Measurements from ENCODE around the gene CADM2.

CADM2 gene

GRCh38 chr3:85321892-85322291 lies 363.1 kb downstream of the CADM2 start:
- DNase-seq: no peak
- no peaks in the 10 kb centered on the region for H3K36me3 Mint-ChIP-seq (ENCODE audit: low read depth)
- no peak for ATAC-seq
- no peaks in the 10 kb centered on the region for H3K4me1 Mint-ChIP-seq
- H3K4me3 Mint-ChIP-seq: no peak overlapping the region
- peaks cover 7% of the 10 kb centered on the region for H3K9me3 Mint-ChIP-seq
- no peak overlapping the region for H3K27ac Mint-ChIP-seq
- no peaks in the 10 kb centered on the region for H3K27me3 Mint-ChIP-seq

GRCh38 chr3:85330071-85330470 lies 371.3 kb downstream of the CADM2 start:
- DNase-seq: no peak
- no peaks in the 10 kb centered on the region for H3K4me1 Mint-ChIP-seq
- H3K27me3 Mint-ChIP-seq: no peaks in the 10 kb centered on the region
- ATAC-seq: no peak
- no peaks in the 10 kb centered on the region for H3K36me3 Mint-ChIP-seq (ENCODE audit: low read depth)
- peaks cover 4% of the 10 kb centered on the region for H3K9me3 Mint-ChIP-seq
- H3K27ac Mint-ChIP-seq: no peak overlapping the region
- no peak overlapping the region for H3K4me3 Mint-ChIP-seq

- H3K27ac Mint-ChIP-seq: no peak overlapping the region
- H3K36me3 Mint-ChIP-seq (ENCODE audit: low read depth): no peaks in the 10 kb centered on the region
- H3K27me3 Mint-ChIP-seq: no peaks in the 10 kb centered on the region
- no peaks in the 10 kb centered on the region for H3K4me1 Mint-ChIP-seq
- DNase-seq (no peak), ATAC-seq (no peak)
- H3K4me3 Mint-ChIP-seq: no peak overlapping the region
- H3K9me3 Mint-ChIP-seq: no peaks in the 10 kb centered on the region
Measured at GRCh38 chr3:85337895-85338294, 379.1 kb downstream of the CADM2 start.

GRCh38 chr3:85342915-85343314 lies 384.1 kb downstream of the CADM2 start:
- DNase-seq: no peak

GRCh38 chr3:85355572-85355971 lies 396.8 kb downstream of the CADM2 start:
- H3K27ac Mint-ChIP-seq: no peak overlapping the region
- no peaks in the 10 kb centered on the region for H3K9me3 Mint-ChIP-seq
- no peak for DNase-seq
- no peaks in the 10 kb centered on the region for H3K36me3 Mint-ChIP-seq (ENCODE audit: low read depth)
- H3K27me3 Mint-ChIP-seq: no peaks in the 10 kb centered on the region
- H3K4me3 Mint-ChIP-seq: no peak overlapping the region
- ATAC-seq: no peak
- H3K4me1 Mint-ChIP-seq: no peaks in the 10 kb centered on the region

More at GRCh38 chr3:85342915-85343314, 384.1 kb downstream of the CADM2 start:
- H3K4me1 Mint-ChIP-seq: no peaks in the 10 kb centered on the region
- no peaks in the 10 kb centered on the region for H3K36me3 Mint-ChIP-seq (ENCODE audit: low read depth)
- peaks cover 2% of the 10 kb centered on the region for H3K9me3 Mint-ChIP-seq
- ATAC-seq: no peak
- no peaks in the 10 kb centered on the region for H3K27me3 Mint-ChIP-seq
- no peak overlapping the region for H3K4me3 Mint-ChIP-seq
- no peak overlapping the region for H3K27ac Mint-ChIP-seq

GRCh38 chr3:85360742-85361387 lies 402.1 kb downstream of the CADM2 start:
- DNase-seq (peak; percentile 3), ATAC-seq (no peak)
- Mint-ChIP-seq H3K27ac (no peak overlapping the region), H3K9me3 (no peaks in the 10 kb centered on the region), H3K27me3 (no peaks in the 10 kb centered on the region), H3K4me3 (no peak overlapping the region), H3K36me3 (ENCODE audit: low read depth) (no peaks in the 10 kb centered on the region), H3K4me1 (no peaks in the 10 kb centered on the region)

GRCh38 chr3:85364296-85364909 lies 405.6 kb downstream of the CADM2 start:
- H3K36me3 Mint-ChIP-seq (ENCODE audit: low read depth): no peaks in the 10 kb centered on the region
- no peak for DNase-seq
- H3K4me1 Mint-ChIP-seq: no peaks in the 10 kb centered on the region
- H3K27ac Mint-ChIP-seq: no peak overlapping the region
- H3K4me3 Mint-ChIP-seq: no peak overlapping the region
- H3K27me3 Mint-ChIP-seq: no peaks in the 10 kb centered on the region
- no peak for ATAC-seq
- H3K9me3 Mint-ChIP-seq: no peaks in the 10 kb centered on the region

GRCh38 chr3:85370341-85370740 lies 411.6 kb downstream of the CADM2 start:
- H3K9me3 Mint-ChIP-seq: peaks cover 8% of the 10 kb centered on the region
- ATAC-seq: no peak
- no peak overlapping the region for H3K27ac Mint-ChIP-seq
- no peak overlapping the region for H3K4me3 Mint-ChIP-seq
- no peaks in the 10 kb centered on the region for H3K27me3 Mint-ChIP-seq
- H3K36me3 Mint-ChIP-seq (ENCODE audit: low read depth): no peaks in the 10 kb centered on the region
- H3K4me1 Mint-ChIP-seq: no peaks in the 10 kb centered on the region
- no peak for DNase-seq

GRCh38 chr3:85376131-85376530 lies 417.3 kb downstream of the CADM2 start:
- Mint-ChIP-seq H3K27ac (no peak overlapping the region), H3K4me3 (no peak overlapping the region), H3K36me3 (ENCODE audit: low read depth) (no peaks in the 10 kb centered on the region), H3K9me3 (peaks cover 8% of the 10 kb centered on the region), H3K27me3 (no peaks in the 10 kb centered on the region), H3K4me1 (no peaks in the 10 kb centered on the region)
- no peak for DNase-seq
- ATAC-seq: no peak

- H3K9me3 Mint-ChIP-seq: peaks cover 8% of the 10 kb centered on the region
Measured at GRCh38 chr3:85377115-85377514, 418.3 kb downstream of the CADM2 start.

GRCh38 chr3:85384372-85384771 lies 425.6 kb downstream of the CADM2 start:
- no peak overlapping the region for H3K4me3 Mint-ChIP-seq
- no peak for DNase-seq
- no peaks in the 10 kb centered on the region for H3K4me1 Mint-ChIP-seq
- no peak overlapping the region for H3K27ac Mint-ChIP-seq
- no peaks in the 10 kb centered on the region for H3K36me3 Mint-ChIP-seq (ENCODE audit: low read depth)
- no peaks in the 10 kb centered on the region for H3K9me3 Mint-ChIP-seq
- no peak for ATAC-seq
- H3K27me3 Mint-ChIP-seq: no peaks in the 10 kb centered on the region

More at GRCh38 chr3:85377115-85377514, 418.3 kb downstream of the CADM2 start:
- no peak for ATAC-seq
- Mint-ChIP-seq H3K27me3 (no peaks in the 10 kb centered on the region), H3K4me3 (no peak overlapping the region), H3K27ac (no peak overlapping the region), H3K36me3 (ENCODE audit: low read depth) (no peaks in the 10 kb centered on the region), H3K4me1 (no peaks in the 10 kb centered on the region)
- DNase-seq: no peak

GRCh38 chr3:85387913-85388505 lies 429.2 kb downstream of the CADM2 start:
- H3K4me1 Mint-ChIP-seq: no peaks in the 10 kb centered on the region
- H3K36me3 Mint-ChIP-seq (ENCODE audit: low read depth): no peaks in the 10 kb centered on the region
- H3K27ac Mint-ChIP-seq: no peak overlapping the region
- H3K9me3 Mint-ChIP-seq: peaks cover 7% of the 10 kb centered on the region
- DNase-seq: no peak
- no peak overlapping the region for H3K4me3 Mint-ChIP-seq
- ATAC-seq: no peak
- no peaks in the 10 kb centered on the region for H3K27me3 Mint-ChIP-seq

- Mint-ChIP-seq H3K4me1 (no peaks in the 10 kb centered on the region), H3K9me3 (peaks cover 12% of the 10 kb centered on the region), H3K27ac (no peak overlapping the region), H3K4me3 (no peak overlapping the region), H3K27me3 (no peaks in the 10 kb centered on the region), H3K36me3 (ENCODE audit: low read depth) (no peaks in the 10 kb centered on the region)
- no peak for ATAC-seq
- no peak for DNase-seq
Measured at GRCh38 chr3:85394424-85394823, 435.6 kb downstream of the CADM2 start.

GRCh38 chr3:85397434-85397833 lies 438.6 kb downstream of the CADM2 start:
- no peak for ATAC-seq

GRCh38 chr3:85426121-85426520 lies 467.3 kb downstream of the CADM2 start:
- ATAC-seq: no peak
- Mint-ChIP-seq H3K27me3 (no peaks in the 10 kb centered on the region), H3K9me3 (peaks cover 7% of the 10 kb centered on the region), H3K36me3 (ENCODE audit: low read depth) (no peaks in the 10 kb centered on the region), H3K27ac (no peak overlapping the region), H3K4me1 (no peaks in the 10 kb centered on the region), H3K4me3 (no peak overlapping the region)
- DNase-seq: no peak

More at GRCh38 chr3:85397434-85397833, 438.6 kb downstream of the CADM2 start:
- Mint-ChIP-seq H3K4me3 (no peak overlapping the region), H3K27me3 (no peaks in the 10 kb centered on the region), H3K27ac (no peak overlapping the region), H3K4me1 (no peaks in the 10 kb centered on the region), H3K9me3 (peaks cover 6% of the 10 kb centered on the region), H3K36me3 (ENCODE audit: low read depth) (no peaks in the 10 kb centered on the region)
- no peak for DNase-seq

Data from activated naive CD8-positive, alpha-beta T cell treated with anti-CD3 and anti-CD28 coated beads, Interleukin-2, amount 50 U/mL, for 24 hours (primary cell).